T-helper 1 cell treated with Interleukin-12 subunit alpha and Interleukin-12 subunit beta and Interleukin-4 antibody, amounts not matched to agents 30 ng/mL and 1 ng/mL, for 36 hours (primary cell): ENCODE results near the gene PTK7. TPM values are rescaled to one million over a fixed set of nuclear protein-coding genes. Genes with fewer than 3 reads are reported as not detected.
"Not testable (repeated sequence)": the region's sequence is repeated elsewhere in the genome, so short reads cannot be mapped to it uniquely, and the experiment has no call there.

Source experiments
- intact Hi-C: fragments of 100-400 bp; cut with micrococcal nuclease; formaldehyde crosslinking; loops from one replicate; pipeline ENCODE4 v1.15.1; 2024
- total RNA-seq: library from RNA; stranded (reverse); gene quantifications from 2 replicates; pipeline ENCODE4 v1.2.3, GENCODE V29; 2022

The PTK7 gene
- total RNA-seq, 1 donor from 2014 or later, result 1.4 TPM

DNA sequence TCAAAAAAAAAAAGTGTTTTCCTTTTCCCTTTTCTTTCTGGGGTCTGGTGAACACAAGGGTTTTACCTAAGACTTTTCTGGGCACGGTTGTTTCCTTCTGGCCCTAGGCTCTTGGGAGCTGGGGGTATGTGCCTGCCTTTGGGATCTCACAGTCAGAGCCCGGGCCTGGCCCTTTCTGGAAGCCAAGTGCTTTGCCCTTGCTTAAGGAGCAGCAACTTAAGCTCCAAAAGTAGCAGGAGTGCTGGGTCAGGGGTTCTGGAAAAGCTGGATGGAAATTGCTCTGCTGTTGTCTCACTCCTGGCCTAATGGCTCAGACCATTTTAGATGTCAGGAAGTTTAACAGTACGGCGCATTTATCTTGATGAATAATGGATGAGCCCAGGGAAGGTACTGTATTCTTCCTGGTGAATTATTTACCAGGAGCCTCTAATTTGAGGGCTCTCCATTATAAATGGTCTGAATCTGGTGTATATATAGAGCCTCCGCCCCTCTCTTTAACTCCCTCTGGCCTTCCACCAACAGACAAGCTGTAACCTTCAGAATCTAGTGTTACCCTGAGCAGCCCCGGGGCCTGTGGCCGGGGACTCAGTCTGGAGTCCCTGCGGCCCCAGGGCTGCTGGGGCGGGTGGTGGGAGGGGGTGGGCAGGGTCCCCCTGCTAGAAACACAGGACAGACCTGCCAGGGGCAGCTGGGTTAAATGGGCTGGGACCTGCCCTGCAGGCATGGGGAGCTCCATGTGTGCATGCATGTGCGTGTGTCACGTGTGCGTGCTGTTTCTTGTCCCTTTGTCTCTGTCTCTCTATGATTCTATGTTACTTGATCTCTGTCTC lies 37.5 kb downstream of the PTK7 start:
- intact Hi-C loops, result no loop called here

GRCh38 chr6:43115365-43115764 lies 39.3 kb downstream of the PTK7 start:
- intact Hi-C loops, result no loop called here

- intact Hi-C loops, result not testable (repeated sequence)
Observed at GRCh38 chr6:43117466-43117865, 41.4 kb downstream of the PTK7 start.

DNA sequence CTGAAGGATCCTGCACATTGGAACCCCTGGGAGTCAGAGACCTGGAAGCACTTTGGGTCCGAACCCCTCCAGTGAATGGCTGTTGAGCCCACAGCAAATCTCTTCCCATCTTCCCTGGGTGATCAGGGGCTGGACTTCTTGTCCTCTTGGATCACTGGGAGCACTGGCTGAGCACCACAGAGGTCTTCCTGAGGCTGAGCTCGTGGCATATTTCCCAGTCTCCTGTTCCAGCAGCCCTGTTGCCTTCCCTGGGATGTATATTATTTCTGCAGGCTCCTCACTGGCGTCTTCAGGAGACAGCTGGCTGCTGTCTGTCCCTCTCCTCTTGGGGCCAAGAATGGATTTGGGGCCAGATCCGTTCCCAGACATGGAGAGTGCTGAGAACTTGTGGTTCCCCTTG lies 43.4 kb downstream of the PTK7 start:
- intact Hi-C loops, result no loop called here

DNA sequence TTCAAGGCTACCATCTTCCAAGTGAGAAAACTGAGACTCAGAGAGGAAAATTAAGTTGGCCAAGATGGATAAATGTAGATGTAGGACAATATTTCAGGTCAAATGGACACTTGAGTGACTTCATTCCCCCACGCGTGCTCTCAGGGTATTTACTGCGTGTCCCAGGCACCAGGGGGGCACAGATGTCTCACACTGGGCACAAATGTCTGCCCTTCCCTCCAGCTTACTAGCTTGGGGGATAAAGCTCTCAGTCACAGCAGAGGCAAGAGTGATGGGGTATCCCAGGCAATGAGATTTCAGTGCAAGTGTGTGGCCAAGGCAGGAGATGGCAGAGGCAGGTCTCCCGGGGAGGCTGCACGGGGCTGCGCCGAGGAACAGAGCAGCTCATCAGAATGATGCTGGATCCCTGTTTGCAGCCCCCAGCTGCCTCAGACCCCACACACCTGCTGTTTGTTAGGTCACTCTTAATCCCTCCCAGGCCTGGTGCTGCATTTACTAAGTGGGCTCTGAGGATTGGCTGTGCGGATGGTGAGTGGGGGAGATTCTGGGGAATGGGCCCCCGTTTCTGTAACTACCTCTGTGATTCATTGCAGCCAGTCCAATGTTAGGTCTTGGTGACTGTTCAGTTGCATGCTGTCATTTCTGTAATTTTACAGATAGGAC lies 44.1 kb downstream of the PTK7 start:
- intact Hi-C loops, result no loop called here

DNA sequence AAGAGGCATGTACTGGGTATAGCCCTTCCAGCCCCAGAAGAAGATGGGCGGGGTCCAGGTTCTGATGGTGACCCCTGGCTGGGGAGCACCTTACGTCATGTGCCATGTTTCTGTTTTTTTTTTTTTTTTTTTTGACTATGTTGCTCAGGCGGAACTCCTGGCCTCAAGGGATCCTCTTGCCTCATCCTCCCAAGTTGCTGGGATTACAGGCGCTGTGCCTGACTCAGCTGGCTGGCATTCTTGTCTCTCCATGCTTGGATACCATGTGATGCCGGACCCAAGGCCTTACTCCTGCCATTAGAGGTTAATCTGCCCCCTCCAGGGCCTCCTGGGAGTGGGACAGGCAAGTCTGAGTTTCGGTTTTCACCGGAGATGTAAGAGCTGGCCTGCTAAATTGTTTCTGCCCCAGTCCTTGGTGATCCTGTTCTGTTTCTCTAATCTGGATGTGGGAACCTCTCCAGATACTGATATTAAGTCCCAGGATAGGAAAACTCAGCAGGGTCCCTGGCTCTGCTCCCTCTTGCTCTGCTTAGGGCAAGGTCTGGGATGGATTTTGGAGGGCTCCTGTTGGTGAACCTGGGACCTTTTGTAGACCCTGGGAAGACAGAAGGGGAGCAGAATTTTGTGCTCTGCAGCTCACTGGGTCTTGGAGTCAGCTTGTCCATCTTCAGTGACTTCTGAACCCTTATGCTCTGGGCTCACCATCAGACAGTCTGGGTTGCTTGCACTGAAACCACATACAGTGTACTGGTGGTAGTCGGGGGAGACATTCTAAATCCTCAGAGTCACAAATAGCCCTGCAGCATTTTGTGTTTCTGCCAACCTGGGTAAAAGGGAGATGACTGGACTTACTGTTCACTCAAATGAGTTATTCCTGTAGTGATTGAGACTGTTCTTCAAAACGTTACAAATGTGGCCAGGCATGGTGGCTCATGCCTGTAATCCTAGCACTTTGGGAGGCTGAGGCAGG lies 45.1 kb downstream of the PTK7 start:
- intact Hi-C loops, result no loop called here

DNA sequence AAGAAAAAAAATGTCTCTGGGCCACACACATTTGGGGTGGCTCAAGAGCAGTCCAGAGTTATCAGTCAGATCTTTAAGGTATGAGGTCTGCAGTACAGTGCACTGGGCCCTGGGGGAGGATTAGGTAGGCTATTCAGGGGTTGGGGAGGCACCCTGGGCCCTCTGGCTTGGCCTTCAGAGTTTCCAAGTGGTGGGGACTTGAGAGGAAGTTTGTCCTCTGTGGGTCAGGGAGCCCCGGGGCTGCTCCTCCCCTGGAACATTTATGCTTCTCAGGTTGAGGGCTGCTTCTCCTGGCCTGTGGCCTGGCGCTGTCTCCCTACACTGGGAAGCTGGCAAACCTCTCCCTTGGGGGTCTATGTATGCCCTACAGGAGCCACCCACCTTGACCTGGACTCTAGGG lies 46.0 kb downstream of the PTK7 start:
- intact Hi-C loops, result no loop called here

GRCh38 chr6:43123461-43124314 lies 47.6 kb downstream of the PTK7 start:
- intact Hi-C loops, result no loop called here

DNA sequence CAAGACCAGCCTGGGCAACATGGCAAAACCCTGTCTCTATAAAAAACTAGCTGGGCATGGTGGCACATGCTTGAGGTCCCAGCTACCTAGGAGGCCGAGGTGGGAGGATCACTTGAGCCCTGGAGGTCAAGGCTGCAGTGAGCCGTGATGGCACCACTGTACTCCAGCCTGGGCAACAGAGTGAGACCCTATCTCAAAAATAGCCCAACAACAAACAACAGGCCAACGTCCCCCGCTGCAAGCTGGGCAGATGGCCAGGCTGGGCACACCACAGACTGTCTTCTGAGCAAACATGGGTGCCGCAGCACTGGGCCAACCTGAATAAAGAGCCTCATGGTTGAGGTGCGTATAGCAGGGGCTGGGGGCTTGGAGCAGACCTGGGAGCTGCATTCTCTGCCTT lies 48.4 kb downstream of the PTK7 start:
- intact Hi-C loops, result no loop called here

GRCh38 chr6:43125119-43125518 lies 49.0 kb downstream of the PTK7 start:
- intact Hi-C loops, result no loop called here

DNA sequence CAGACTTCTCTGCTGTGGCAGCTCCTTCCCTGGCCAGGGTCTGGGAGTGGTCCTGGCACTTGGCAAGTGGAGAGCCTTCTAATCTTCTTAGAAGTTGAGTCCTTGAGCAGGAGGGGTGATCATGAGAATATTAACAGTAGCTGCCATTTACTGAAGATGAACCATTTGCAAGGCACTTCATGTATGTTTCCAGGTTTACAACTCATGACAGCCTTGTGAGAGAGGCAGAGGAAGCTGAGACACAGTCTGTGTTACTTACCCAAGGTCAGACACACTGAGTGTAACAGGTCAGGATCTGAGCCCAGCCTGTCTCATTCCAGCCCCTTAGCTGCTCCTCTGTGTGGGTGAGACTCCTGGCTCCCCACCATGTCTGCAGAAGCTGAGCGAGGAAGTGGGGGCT lies 49.4 kb downstream of the PTK7 start:
- intact Hi-C loops, result no loop called here

- intact Hi-C loops, result no loop called here
Observed at GRCh38 chr6:43127180-43127579, 51.1 kb downstream of the PTK7 start.

GRCh38 chr6:43127877-43128276 lies 51.8 kb downstream of the PTK7 start:
- intact Hi-C loops, result no loop called here

- intact Hi-C loops, result no loop called here
Observed at GRCh38 chr6:43128926-43129325, 52.8 kb downstream of the PTK7 start.

DNA sequence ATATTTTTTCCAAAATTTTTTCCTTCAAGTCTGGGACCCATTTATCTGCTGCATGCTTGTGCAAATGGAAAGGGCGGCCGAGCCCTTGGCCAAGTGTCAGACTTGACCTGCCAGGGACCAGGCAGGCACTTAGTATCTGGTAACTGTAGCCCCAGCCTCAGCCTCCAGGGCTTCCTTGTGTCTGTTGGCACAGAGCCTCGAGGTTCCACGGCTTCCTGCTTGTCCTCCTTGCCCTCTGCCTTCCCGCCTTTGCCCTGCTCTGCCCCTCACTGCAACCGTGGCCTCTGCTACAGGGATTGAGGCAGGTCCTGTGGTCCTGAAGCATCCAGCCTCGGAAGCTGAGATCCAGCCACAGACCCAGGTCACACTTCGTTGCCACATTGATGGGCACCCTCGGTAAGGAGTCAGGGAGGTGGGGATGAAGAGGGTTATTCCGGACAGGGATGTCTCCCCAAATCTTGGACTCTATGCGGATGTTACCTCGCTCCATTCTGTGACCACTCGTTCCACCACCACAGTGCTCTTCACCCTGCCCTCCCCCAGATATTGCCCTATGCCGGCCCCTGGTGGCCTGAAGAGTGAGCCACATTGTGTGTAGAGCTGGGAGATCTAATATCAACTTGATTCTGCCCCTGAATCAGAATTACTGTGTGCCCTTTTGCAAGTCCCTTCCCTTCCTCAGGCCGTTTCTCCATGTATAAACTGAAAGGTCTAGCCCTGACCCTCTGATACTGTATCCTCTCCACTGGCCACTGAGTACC lies 53.5 kb downstream of the PTK7 start:
- intact Hi-C loops, result no loop called here

GRCh38 chr6:43130429-43130828 lies 54.3 kb downstream of the PTK7 start:
- intact Hi-C loops, result no loop called here

GRCh38 chr6:43131379-43131778 lies 55.3 kb downstream of the PTK7 start:
- intact Hi-C loops, result not testable (repeated sequence)

DNA sequence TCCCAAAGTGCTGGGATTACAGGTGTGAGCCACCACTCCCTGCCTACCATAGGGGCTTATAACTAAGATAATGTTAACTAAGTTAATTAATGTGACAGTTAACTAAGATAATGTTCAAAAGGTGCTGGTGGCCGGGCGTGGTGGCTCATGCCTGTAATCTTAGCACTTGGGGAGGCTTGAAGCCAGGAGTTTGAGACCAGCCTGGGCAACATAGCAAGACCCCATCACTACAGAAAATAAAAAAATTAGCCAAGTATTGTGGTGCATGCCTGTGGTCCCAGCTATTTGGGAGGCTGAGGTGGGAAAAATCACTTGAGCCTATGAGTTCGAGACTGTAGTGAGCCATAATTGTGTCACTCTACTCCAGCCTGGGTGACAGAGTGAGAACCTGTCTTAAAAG lies 62.2 kb downstream of the PTK7 start:
- intact Hi-C loops, result no loop called here

- intact Hi-C loops, result loop anchor here (5.0 kb wide), 1 partner anchor 478 kb away; no protein-coding TSS in a partner anchor
Observed at GRCh38 chr6:43139973-43140372, 63.9 kb downstream of the PTK7 start.

DNA sequence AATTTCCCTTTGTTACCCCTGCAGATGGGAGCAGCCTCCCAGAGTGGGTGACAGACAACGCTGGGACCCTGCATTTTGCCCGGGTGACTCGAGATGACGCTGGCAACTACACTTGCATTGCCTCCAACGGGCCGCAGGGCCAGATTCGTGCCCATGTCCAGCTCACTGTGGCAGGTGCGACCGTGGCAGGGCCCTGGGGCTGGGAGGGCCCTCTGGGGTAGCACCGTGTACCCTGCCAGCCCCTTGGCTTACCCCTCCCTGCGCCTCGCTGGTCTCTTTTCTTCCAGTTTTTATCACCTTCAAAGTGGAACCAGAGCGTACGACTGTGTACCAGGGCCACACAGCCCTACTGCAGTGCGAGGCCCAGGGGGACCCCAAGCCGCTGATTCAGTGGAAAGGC lies 65.5 kb downstream of the PTK7 start:
- intact Hi-C loops, result loop anchor here (2.0 to 5.0 kb wide), 2 partner anchors 157 to 479 kb away; partner anchors contain the start of gene PPP2R5D
